Skeletal muscle tissue (tissue), 4 donors: ENCODE results near the gene KCNIP1. TPM values are rescaled to one million over a fixed set of nuclear protein-coding genes. Genes with fewer than 3 reads are reported as not detected.

Experiments
- H3K27ac ChIP-seq: one replicate; pipeline ENCODE4 v1.7.0; 2013; ENCODE audit warnings: mild to moderate bottlenecking, low read depth, low read length, inconsistent platforms
- H3K27me3 ChIP-seq, 3 donors: one replicate each; pipeline ENCODE4 v1.7.0; 2013; ENCODE audit warnings: low read length in 3 of 3; ENCODE audit not compliant: control insufficient read depth in 3 of 3, insufficient read depth in 3 of 3
- H3K36me3 ChIP-seq, 3 donors: one replicate each; pipeline ENCODE4 v1.7.0; 2013; ENCODE audit warnings: low read length in 3 of 3; ENCODE audit not compliant: control insufficient read depth in 3 of 3, insufficient read depth in 3 of 3
- H3K4me1 ChIP-seq, 3 donors: one replicate each; pipeline ENCODE4 v1.7.0; 2013; ENCODE audit warnings: low read length in 3 of 3, mild to moderate bottlenecking in 3 of 3; ENCODE audit not compliant: control insufficient read depth in 3 of 3, insufficient read depth in 3 of 3
- H3K4me3 ChIP-seq, 3 donors: one replicate each; pipeline ENCODE4 v1.7.0; 2013; ENCODE audit warnings: low read length in 3 of 3
- H3K9ac ChIP-seq, 3 donors: one replicate each; pipeline ENCODE4 v1.7.0; 2013; ENCODE audit warnings: low read length in 3 of 3, mild to moderate bottlenecking in 3 of 3, moderate library complexity in 2 of 3, low read depth in 1 of 3
- H3K9me3 ChIP-seq, 3 donors: one replicate each; pipeline ENCODE4 v1.7.0; 2013; ENCODE audit warnings: low read length in 3 of 3; ENCODE audit not compliant: control insufficient read depth in 3 of 3
- total RNA-seq: library from RNA; depleted of rRNA; stranded (reverse); fragments of >200 nt; gene quantifications from one replicate; pipeline ENCODE4 v1.2.3, GENCODE V29; 2014
- donor health status: Osteomylitis.

KCNIP1 gene
- total RNA-seq, 1 donor from 2014 or later, result 4.2 TPM

GRCh38 chr5:170597872-170598271 is 94.1 kb downstream of the KCNIP1 start:
- Histone ChIP-seq H3K9ac (no peak overlapping the region), H3K9me3 (no peaks in the 10 kb centered on the region), H3K36me3 (no peaks in the 10 kb centered on the region), H3K27me3 (peaks cover 12 to 24% (median 18%) of the 10 kb centered on the region in 3 donors), H3K4me3 (no peak overlapping the region), H3K27ac (no peak overlapping the region), H3K4me1 (peaks cover 5 to 12% (median 6%) of the 10 kb centered on the region in 3 donors)

- Histone ChIP-seq H3K9ac (no peak overlapping the region), H3K4me1 (peaks cover 5 to 12% (median 6%) of the 10 kb centered on the region in 3 donors), H3K4me3 (no peak overlapping the region), H3K27me3 (peaks cover 12 to 24% (median 19%) of the 10 kb centered on the region in 3 donors), H3K27ac (no peak overlapping the region), H3K9me3 (no peaks in the 10 kb centered on the region), H3K36me3 (no peaks in the 10 kb centered on the region)
Observed at GRCh38 chr5:170599756-170600155, 95.9 kb downstream of the KCNIP1 start.

GRCh38 chr5:170601619-170602018 is 97.8 kb downstream of the KCNIP1 start:
- H3K9me3 ChIP-seq, result no peaks in the 10 kb centered on the region
- H3K36me3 ChIP-seq, result no peaks in the 10 kb centered on the region
- H3K4me3 ChIP-seq, result no peak overlapping the region
- H3K27me3 ChIP-seq, result peaks cover 12 to 19% (median 15%) of the 10 kb centered on the region in 3 donors
- no peak overlapping the region for H3K9ac ChIP-seq
- peaks cover 5 to 12% (median 6%) of the 10 kb centered on the region in 3 donors for H3K4me1 ChIP-seq
- H3K27ac ChIP-seq, result no peak overlapping the region

- no peaks in the 10 kb centered on the region for H3K9me3 ChIP-seq
- peaks cover 11 to 23% (median 15%) of the 10 kb centered on the region in 3 donors for H3K27me3 ChIP-seq
- H3K4me3 ChIP-seq, result no peak overlapping the region
- H3K36me3 ChIP-seq, result no peaks in the 10 kb centered on the region
- peaks cover 1 to 4% (median 2%) of the 10 kb centered on the region in 3 donors for H3K4me1 ChIP-seq
- H3K27ac ChIP-seq, result no peak overlapping the region
- H3K9ac ChIP-seq, result no peak overlapping the region
Observed at GRCh38 chr5:170603109-170603508, 99.3 kb downstream of the KCNIP1 start.

- H3K4me1 ChIP-seq, result no peaks in the 10 kb centered on the region
- no peak overlapping the region for H3K9ac ChIP-seq
- H3K27ac ChIP-seq, result no peak overlapping the region
- H3K4me3 ChIP-seq, result no peak overlapping the region
- no peaks in the 10 kb centered on the region for H3K36me3 ChIP-seq
- no peaks in the 10 kb centered on the region for H3K9me3 ChIP-seq
- peaks cover 3 to 20% (median 15%) of the 10 kb centered on the region in 3 donors for H3K27me3 ChIP-seq
Observed at GRCh38 chr5:170603578-170604565, 100.1 kb downstream of the KCNIP1 start.

GRCh38 chr5:170606941-170607340 is 103.1 kb downstream of the KCNIP1 start:
- Histone ChIP-seq H3K27me3 (peaks cover 0 to 9% (median 4%) of the 10 kb centered on the region in 3 donors), H3K4me1 (no peaks in the 10 kb centered on the region), H3K36me3 (no peaks in the 10 kb centered on the region), H3K9ac (no peak overlapping the region), H3K9me3 (no peaks in the 10 kb centered on the region), H3K4me3 (no peak overlapping the region), H3K27ac (no peak overlapping the region)

- H3K27me3 ChIP-seq, result peaks cover 0 to 5% (median 2%) of the 10 kb centered on the region in 3 donors
- H3K36me3 ChIP-seq, result no peaks in the 10 kb centered on the region
- H3K9ac ChIP-seq, result no peak overlapping the region
- peaks cover 0 to 2% (median 0%) of the 10 kb centered on the region in 3 donors for H3K4me1 ChIP-seq
- H3K27ac ChIP-seq, result no peak overlapping the region
- H3K4me3 ChIP-seq, result no peak overlapping the region
- H3K9me3 ChIP-seq, result no peaks in the 10 kb centered on the region
Observed at GRCh38 chr5:170611449-170612090, 107.8 kb downstream of the KCNIP1 start.

- Histone ChIP-seq H3K4me3 (no peak overlapping the region), H3K9ac (no peak overlapping the region), H3K9me3 (no peaks in the 10 kb centered on the region), H3K36me3 (no peaks in the 10 kb centered on the region), H3K27ac (no peak overlapping the region), H3K27me3 (peaks cover 0 to 2% (median 0%) of the 10 kb centered on the region in 3 donors), H3K4me1 (peaks cover 0 to 2% (median 0%) of the 10 kb centered on the region in 3 donors)
Observed at GRCh38 chr5:170612256-170612678, 108.4 kb downstream of the KCNIP1 start.

GRCh38 chr5:170614065-170614490 is 110.3 kb downstream of the KCNIP1 start:
- H3K4me1 ChIP-seq, result peaks cover 0 to 2% (median 0%) of the 10 kb centered on the region in 3 donors
- no peaks in the 10 kb centered on the region for H3K9me3 ChIP-seq
- no peak overlapping the region for H3K9ac ChIP-seq
- H3K27ac ChIP-seq, result no peak overlapping the region
- no peaks in the 10 kb centered on the region for H3K36me3 ChIP-seq
- no peak overlapping the region for H3K4me3 ChIP-seq
- H3K27me3 ChIP-seq, result peaks cover 0 to 2% (median 0%) of the 10 kb centered on the region in 3 donors
